ENCODE measurements around the gene SH2D3C.

The SH2D3C gene, protein sequence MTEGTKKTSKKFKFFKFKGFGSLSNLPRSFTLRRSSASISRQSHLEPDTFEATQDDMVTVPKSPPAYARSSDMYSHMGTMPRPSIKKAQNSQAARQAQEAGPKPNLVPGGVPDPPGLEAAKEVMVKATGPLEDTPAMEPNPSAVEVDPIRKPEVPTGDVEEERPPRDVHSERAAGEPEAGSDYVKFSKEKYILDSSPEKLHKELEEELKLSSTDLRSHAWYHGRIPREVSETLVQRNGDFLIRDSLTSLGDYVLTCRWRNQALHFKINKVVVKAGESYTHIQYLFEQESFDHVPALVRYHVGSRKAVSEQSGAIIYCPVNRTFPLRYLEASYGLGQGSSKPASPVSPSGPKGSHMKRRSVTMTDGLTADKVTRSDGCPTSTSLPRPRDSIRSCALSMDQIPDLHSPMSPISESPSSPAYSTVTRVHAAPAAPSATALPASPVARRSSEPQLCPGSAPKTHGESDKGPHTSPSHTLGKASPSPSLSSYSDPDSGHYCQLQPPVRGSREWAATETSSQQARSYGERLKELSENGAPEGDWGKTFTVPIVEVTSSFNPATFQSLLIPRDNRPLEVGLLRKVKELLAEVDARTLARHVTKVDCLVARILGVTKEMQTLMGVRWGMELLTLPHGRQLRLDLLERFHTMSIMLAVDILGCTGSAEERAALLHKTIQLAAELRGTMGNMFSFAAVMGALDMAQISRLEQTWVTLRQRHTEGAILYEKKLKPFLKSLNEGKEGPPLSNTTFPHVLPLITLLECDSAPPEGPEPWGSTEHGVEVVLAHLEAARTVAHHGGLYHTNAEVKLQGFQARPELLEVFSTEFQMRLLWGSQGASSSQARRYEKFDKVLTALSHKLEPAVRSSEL

DNA sequence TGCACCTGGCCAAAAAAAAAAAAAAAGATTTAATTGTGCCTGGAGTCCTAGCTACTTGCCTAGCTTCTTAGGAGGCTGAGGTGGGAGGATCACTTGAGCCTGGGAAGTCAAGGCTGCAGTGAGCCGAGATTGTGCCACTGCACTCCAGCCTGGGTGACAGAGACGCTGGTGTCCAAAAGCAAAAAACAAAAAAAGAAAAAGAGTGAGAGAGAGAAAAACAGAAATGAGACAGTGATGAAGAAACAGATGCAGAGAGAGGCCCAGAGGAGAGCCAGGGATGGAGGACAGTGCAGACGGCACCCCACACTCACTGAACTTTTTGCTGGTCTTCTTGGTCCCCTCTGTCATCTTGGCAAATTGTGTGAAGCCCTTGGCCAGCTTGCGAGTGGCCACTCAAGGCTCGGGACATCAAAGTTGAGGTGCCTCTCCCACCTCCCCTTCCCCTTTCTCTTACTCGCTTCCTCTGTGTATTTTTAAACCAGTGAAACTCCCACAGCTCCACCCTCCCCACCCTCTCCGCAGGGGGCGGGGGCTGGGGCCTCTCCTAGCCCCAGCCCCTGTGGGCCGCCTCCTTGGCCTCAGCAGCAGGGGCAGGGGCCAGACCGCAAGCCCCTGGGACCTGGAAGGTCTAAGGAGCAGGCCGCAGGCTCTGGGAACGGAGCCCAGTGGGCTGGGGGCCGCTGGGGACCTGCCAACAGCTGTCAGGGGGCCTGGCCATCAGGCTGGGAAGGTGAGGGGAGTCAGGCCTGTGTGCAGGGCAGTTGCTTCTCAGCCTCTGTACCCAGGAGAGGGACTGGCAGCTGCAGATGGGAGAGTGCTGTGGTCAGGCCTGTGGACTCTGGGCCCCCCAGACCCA, at the start of gene SH2D3C:
TSS of gene SH2D3C (minus strand) at position 387 of the 856 bp plus-strand sequence. CDS start at position 348, 39 bp downstream.
- Histone ChIP-seq H3K9ac (ENCODE audit: low read length) (peak within 1 kb of the TSS; percentile 54), H3K9me3 (ENCODE audit: control insufficient read depth, low read length) (no peaks in the 10 kb centered on the region), H3K4me3 (ENCODE audit: low read length) (no peak within 1 kb of the TSS), H3K36me3 (ENCODE audit: control insufficient read depth, insufficient read depth, low read length, severe bottlenecking) (no peaks in the 10 kb centered on the region), H3K27me3 (replicated peaks; ENCODE audit: control insufficient read depth, insufficient read depth, low read length) (peaks cover 7% of the 10 kb centered on the region), H3K4me1 (ENCODE audit: control insufficient read depth, insufficient read depth, low read length) (peaks cover 24% of the 10 kb centered on the region)
- no peak for DNase-seq (ENCODE audit: low read depth)

DNA sequence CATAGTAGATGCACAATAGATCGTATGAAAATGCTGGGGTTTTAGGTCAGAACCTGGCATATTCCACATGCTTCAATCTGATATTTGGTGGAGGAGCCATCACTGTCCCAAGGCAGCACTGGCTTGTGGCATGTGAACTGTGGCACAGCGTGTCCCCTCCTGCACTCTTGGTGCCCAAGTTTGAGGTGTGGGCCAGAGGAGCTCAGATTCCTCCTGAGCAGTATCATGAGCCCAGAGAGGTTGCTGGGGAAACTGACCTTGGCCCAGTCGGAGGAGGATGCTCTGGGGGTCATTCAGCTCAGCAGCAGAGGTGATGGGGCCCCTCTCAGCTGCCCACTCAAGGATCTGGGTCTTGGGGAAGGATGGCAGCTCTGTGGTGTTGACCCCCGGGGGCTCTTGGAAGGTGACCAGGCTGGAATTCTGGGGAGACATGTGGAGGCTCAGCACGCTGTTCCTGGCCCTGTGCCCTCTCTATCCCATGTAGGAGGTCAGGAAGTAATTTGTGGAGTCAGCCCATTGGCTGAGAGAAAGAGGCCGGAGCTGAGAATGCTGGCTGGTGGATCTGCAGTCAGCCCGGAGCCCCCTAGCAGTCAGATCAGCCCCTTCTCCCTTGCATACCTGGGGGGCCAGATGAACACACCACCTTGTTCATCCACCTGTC, 47.9 kb upstream of the SH2D3C start:
- no peaks in the 10 kb centered on the region for H3K9me3 ChIP-seq (ENCODE audit: control insufficient read depth, low read length)
- no peak for DNase-seq (ENCODE audit: low read depth)
- no peaks in the 10 kb centered on the region for H3K27me3 ChIP-seq (replicated peaks; ENCODE audit: control insufficient read depth, insufficient read depth, low read length)
- H3K4me3 ChIP-seq (ENCODE audit: low read length), result no peak overlapping the region
- peaks cover 29% of the 10 kb centered on the region for H3K4me1 ChIP-seq (ENCODE audit: control insufficient read depth, insufficient read depth, low read length)
- peaks cover 61% of the 10 kb centered on the region for H3K36me3 ChIP-seq (ENCODE audit: control insufficient read depth, insufficient read depth, low read length, severe bottlenecking)
- H3K9ac ChIP-seq (ENCODE audit: low read length), result no peak overlapping the region

DNA sequence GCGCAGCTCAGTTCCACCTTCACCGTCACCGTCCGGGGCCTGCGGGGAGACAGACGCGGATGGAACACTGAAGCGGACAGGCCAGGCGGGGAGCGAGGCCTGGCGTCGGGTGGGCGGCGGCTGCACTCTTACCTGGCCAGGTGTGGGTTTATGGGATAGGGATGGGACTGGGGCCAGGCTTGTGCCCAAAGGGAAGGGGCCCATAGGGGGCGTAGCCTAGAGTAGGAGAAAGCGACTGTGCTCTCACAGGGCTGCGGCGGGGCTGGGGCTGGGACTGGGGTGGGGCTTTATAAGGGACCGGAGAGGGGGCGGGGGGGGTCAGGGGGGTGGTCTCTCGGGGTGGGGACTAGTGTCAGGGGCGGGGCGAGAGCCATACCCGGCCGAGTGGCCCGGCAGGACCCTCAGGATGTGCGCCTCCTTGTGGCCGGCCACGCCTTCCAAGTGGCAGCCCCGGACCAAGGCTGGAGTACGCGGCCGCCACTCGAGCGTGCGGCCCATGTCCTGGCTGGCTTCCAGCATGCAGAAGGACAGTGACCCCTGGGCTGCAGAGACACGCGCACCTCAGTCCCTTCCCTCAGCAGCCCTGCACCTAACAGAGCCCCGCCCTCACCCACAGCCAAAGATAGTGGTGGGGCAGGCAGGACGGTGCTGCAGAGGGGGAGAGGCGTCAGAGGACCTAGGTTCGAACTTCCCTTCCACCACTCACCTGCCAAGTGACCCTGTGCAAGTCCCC, 47.0 kb upstream of the SH2D3C start:
- Histone ChIP-seq H3K4me1 (ENCODE audit: control insufficient read depth, insufficient read depth, low read length) (peaks cover 29% of the 10 kb centered on the region), H3K36me3 (ENCODE audit: control insufficient read depth, insufficient read depth, low read length, severe bottlenecking) (peaks cover 67% of the 10 kb centered on the region), H3K27me3 (replicated peaks; ENCODE audit: control insufficient read depth, insufficient read depth, low read length) (no peaks in the 10 kb centered on the region), H3K9me3 (ENCODE audit: control insufficient read depth, low read length) (no peaks in the 10 kb centered on the region), H3K4me3 (ENCODE audit: low read length) (no peak overlapping the region), H3K9ac (ENCODE audit: low read length) (no peak overlapping the region)
- DNase-seq (ENCODE audit: low read depth), result no peak

DNA sequence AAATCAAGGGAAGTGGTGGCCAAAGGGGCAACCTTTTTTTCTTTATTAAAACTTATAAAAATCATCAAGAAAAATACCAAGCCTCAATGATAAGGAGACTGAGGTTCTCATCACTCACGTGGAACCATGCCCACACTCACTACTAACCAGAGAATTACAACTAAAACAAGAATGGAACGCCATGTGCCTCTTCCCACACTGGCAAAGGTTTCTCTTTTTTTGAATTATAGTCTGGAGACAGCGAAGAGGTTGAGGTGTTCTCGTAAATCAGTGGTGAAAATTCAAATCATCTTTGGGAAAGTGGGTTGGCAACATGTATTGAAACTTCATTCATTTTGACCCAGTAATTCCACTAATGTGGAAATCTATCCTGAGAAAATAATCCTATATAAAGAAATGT, 43.6 kb upstream of the SH2D3C start:
- Histone ChIP-seq H3K9ac (ENCODE audit: low read length) (no peak overlapping the region), H3K4me3 (ENCODE audit: low read length) (no peak overlapping the region), H3K4me1 (ENCODE audit: control insufficient read depth, insufficient read depth, low read length) (peaks cover 13% of the 10 kb centered on the region), H3K36me3 (ENCODE audit: control insufficient read depth, insufficient read depth, low read length, severe bottlenecking) (peaks cover 78% of the 10 kb centered on the region), H3K27me3 (replicated peaks; ENCODE audit: control insufficient read depth, insufficient read depth, low read length) (no peaks in the 10 kb centered on the region), H3K9me3 (ENCODE audit: control insufficient read depth, low read length) (no peaks in the 10 kb centered on the region)
- DNase-seq (ENCODE audit: low read depth), result no peak

DNA sequence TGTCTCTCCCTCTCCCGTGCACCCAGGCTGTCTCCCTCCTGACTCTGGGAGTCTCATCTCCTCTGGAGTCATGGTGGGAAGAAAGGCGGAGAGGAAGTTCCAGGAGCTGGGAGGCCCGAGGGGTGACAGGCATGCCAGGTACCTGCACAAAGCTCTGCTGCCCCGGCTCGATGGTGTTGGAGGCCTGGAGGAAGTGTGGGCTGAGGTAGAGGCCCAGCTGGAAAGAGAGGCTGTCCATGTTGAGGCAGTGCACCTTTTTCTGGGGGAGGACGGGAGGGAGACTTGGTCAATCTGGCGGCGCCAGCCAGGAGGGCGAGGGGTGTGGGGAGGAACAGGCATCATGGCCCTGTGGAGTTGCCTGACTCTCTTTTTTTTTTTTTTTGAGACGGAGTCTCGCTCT, 40.1 kb upstream of the SH2D3C start:
- H3K4me3 ChIP-seq (ENCODE audit: low read length), result no peak overlapping the region
- H3K9ac ChIP-seq (ENCODE audit: low read length), result no peak overlapping the region
- no peaks in the 10 kb centered on the region for H3K9me3 ChIP-seq (ENCODE audit: control insufficient read depth, low read length)
- H3K36me3 ChIP-seq (ENCODE audit: control insufficient read depth, insufficient read depth, low read length, severe bottlenecking), result peaks cover 81% of the 10 kb centered on the region
- H3K27me3 ChIP-seq (replicated peaks; ENCODE audit: control insufficient read depth, insufficient read depth, low read length), result no peaks in the 10 kb centered on the region
- DNase-seq (ENCODE audit: low read depth), result no peak
- peaks cover 15% of the 10 kb centered on the region for H3K4me1 ChIP-seq (ENCODE audit: control insufficient read depth, insufficient read depth, low read length)

DNA sequence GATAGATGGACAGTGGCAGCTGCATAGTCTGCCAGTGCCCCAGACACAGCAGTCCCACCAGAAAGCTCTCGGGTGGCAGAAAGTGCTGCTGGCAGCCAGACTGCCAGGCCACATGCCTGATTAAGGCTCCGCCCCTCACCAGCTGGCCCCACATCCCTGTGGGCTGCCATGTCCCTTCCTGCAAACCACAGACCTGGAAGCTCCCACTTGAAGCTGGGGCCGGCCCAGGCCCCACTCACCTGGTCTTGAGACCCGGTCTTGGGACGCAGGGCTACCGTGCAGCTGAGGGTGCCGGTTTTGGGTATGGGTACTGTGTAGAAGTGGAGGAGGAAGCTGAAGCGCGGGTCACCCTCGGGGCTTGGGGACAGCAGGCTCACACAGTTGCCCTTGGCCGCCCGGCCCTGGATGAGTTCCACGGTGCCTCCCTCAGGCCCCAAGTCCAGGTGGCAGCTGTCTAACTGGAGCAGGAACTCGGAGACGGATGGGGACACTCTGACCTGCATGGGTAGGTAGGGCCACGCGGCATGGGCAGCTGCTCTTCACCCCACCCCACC, 39.5 kb upstream of the SH2D3C start:
- no peak for DNase-seq (ENCODE audit: low read depth)
- Histone ChIP-seq H3K9ac (ENCODE audit: low read length) (peak overlapping the region; percentile 65), H3K27me3 (replicated peaks; ENCODE audit: control insufficient read depth, insufficient read depth, low read length) (no peaks in the 10 kb centered on the region), H3K4me1 (ENCODE audit: control insufficient read depth, insufficient read depth, low read length) (peaks cover 15% of the 10 kb centered on the region), H3K36me3 (ENCODE audit: control insufficient read depth, insufficient read depth, low read length, severe bottlenecking) (peaks cover 84% of the 10 kb centered on the region), H3K9me3 (ENCODE audit: control insufficient read depth, low read length) (no peaks in the 10 kb centered on the region), H3K4me3 (ENCODE audit: low read length) (no peak overlapping the region)

DNA sequence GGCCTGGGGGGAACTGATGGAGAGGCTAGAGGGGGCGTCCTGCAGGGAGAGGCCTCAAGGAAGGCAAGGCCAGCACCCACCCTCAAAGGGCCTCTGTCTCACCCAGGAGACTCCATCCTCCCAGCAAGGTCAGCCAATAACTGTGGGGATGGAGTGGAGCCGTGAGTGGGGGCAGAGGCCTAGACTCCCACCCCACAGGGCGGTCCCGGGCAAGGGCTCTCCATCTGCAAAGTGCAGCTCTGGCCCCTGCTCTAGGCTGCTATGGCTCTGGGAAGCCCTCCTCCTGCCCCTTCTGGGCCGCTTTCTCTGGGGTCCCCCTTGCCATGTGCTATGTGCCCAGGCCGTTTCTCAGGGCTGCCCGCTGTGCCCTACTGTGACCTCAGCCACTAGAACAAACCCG, 38.3 kb upstream of the SH2D3C start:
- Histone ChIP-seq H3K9me3 (ENCODE audit: control insufficient read depth, low read length) (no peaks in the 10 kb centered on the region), H3K9ac (ENCODE audit: low read length) (peak overlapping the region; percentile 65), H3K4me1 (ENCODE audit: control insufficient read depth, insufficient read depth, low read length) (peaks cover 10% of the 10 kb centered on the region), H3K27me3 (replicated peaks; ENCODE audit: control insufficient read depth, insufficient read depth, low read length) (no peaks in the 10 kb centered on the region), H3K4me3 (ENCODE audit: low read length) (no peak overlapping the region), H3K36me3 (ENCODE audit: control insufficient read depth, insufficient read depth, low read length, severe bottlenecking) (peaks cover 86% of the 10 kb centered on the region)
- no peak for DNase-seq (ENCODE audit: low read depth)

DNA sequence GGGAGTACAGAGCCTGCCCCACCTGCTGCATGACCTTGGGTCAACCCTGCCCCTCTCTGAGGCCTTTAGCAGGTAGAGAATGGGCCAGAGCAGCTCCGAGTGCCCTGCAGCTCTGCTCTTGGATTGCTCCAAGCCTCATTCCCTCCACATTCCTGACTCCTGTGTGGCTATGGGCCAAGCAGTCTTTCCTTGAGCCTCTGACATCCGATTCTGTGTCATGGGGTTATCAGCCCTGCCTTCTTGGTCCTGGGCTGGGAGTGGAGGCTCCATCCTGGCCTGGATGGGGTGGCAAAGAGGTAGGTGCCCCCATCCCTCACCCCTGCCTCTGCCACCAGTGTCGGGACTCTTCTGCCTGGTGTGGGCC, 37.9 kb upstream of the SH2D3C start:
- Histone ChIP-seq H3K27me3 (replicated peaks; ENCODE audit: control insufficient read depth, insufficient read depth, low read length) (no peaks in the 10 kb centered on the region), H3K36me3 (ENCODE audit: control insufficient read depth, insufficient read depth, low read length, severe bottlenecking) (peaks cover 90% of the 10 kb centered on the region), H3K4me1 (ENCODE audit: control insufficient read depth, insufficient read depth, low read length) (peaks cover 10% of the 10 kb centered on the region), H3K9me3 (ENCODE audit: control insufficient read depth, low read length) (no peaks in the 10 kb centered on the region), H3K9ac (ENCODE audit: low read length) (peak overlapping the region; percentile 65), H3K4me3 (ENCODE audit: low read length) (no peak overlapping the region)
- no peak for DNase-seq (ENCODE audit: low read depth)

DNA sequence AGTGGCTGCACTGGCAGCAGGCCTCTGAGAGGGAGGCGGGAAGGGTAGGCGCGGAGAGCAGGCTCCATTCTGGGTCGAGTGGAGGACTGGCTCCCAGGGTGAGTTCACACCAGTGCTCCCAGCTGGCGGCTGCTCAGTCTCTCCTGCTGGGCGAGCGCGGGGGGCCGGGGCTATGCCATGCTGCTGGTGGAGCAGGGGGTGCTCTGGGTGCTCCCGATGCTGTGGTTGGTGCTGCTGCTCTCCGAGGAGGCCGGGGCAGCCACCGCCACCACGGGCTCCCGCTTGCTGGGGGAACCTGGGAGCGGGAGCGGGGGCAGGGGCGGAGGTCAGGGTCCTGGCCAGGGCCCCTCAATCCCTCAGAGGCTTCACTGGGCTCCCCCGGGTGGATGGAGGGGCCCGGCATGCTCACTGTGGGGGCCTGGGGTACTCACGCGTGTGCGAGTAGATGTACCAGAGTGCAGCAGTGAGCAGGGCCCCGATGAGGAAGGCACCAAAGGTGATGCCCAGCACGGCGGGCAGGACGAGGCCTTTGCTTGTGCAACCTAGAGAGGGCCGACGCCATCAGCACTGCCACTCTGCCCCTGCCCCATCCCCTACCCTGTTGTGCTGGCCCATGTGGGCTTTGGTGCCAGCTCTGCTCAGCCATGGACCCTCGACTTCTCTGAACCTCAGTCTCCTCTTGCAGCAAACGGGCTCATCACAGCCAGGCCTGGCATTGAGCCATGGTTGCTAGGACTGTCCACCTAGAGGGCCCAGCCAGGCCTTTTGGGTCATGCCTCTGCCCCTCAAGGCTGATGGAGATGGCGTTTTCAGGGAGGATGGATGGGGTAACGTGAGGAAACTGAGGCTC, 37.3 kb upstream of the SH2D3C start:
- DNase-seq (ENCODE audit: low read depth), result no peak

More for the DNA sequence above, 37.3 kb upstream of the SH2D3C start:
- Histone ChIP-seq H3K9me3 (ENCODE audit: control insufficient read depth, low read length) (no peaks in the 10 kb centered on the region), H3K9ac (ENCODE audit: low read length) (no peak overlapping the region), H3K27me3 (replicated peaks; ENCODE audit: control insufficient read depth, insufficient read depth, low read length) (no peaks in the 10 kb centered on the region), H3K4me1 (ENCODE audit: control insufficient read depth, insufficient read depth, low read length) (peaks cover 10% of the 10 kb centered on the region), H3K4me3 (ENCODE audit: low read length) (no peak overlapping the region), H3K36me3 (ENCODE audit: control insufficient read depth, insufficient read depth, low read length, severe bottlenecking) (peaks cover 87% of the 10 kb centered on the region)

Data from adipocyte (in vitro differentiated cells).